Measurements from ENCODE around the gene ELK3.

DNA sequence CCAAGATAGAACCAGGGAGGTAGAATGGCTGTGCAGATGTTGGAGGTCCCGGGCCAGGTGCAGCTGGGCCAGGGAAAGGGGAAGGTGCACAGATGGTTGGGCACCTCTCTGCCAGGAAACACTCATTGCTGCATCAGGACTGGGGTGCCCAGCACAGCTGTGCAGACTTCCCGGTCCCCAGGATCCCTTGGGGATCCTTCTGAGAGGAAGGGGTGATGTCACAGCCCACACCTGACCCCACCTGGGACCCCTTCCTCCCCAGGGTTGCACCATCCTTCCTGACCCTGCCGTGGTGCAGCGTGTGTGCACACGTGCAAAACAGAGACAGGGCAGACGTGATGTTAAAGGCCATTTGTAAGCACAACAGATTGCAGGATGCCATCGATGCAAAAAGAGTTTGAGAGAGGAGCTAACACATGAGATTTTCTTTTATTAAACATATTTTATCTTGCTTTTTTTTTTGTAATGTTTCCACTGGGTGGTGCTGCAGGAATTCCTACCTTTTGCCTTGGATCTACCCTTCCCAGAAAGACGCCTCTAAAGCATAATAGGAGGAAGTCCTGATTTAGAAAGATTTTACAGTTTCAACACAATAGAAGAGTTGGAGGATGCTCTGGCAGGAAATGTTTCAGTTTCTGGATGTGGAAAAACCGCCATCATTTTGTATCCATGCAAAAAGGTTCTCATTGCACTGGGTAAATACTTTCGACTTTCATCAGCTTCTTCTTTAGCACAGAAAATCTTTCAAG, 14.8 kb downstream of the ELK3 start:
- TF ChIP-seq, protein P1, sequence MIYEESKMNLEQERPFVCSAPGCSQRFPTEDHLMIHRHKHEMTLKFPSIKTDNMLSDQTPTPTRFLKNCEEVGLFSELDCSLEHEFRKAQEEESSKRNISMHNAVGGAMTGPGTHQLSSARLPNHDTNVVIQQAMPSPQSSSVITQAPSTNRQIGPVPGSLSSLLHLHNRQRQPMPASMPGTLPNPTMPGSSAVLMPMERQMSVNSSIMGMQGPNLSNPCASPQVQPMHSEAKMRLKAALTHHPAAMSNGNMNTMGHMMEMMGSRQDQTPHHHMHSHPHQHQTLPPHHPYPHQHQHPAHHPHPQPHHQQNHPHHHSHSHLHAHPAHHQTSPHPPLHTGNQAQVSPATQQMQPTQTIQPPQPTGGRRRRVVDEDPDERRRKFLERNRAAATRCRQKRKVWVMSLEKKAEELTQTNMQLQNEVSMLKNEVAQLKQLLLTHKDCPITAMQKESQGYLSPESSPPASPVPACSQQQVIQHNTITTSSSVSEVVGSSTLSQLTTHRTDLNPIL (CRISPR knock-in tag; IDR thresholded peaks at IDR 0.05; ENCODE audit: low read depth) = no peak
- TF ChIP-seq, protein P2, sequence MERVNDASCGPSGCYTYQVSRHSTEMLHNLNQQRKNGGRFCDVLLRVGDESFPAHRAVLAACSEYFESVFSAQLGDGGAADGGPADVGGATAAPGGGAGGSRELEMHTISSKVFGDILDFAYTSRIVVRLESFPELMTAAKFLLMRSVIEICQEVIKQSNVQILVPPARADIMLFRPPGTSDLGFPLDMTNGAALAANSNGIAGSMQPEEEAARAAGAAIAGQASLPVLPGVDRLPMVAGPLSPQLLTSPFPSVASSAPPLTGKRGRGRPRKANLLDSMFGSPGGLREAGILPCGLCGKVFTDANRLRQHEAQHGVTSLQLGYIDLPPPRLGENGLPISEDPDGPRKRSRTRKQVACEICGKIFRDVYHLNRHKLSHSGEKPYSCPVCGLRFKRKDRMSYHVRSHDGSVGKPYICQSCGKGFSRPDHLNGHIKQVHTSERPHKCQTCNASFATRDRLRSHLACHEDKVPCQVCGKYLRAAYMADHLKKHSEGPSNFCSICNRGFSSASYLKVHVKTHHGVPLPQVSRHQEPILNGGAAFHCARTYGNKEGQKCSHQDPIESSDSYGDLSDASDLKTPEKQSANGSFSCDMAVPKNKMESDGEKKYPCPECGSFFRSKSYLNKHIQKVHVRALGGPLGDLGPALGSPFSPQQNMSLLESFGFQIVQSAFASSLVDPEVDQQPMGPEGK (CRISPR knock-in tag; IDR thresholded peaks at IDR 0.05; ENCODE audit: borderline replicate concordance) = no peak
- TF ChIP-seq TSHZ2 (CRISPR knock-in tag; IDR thresholded peaks at IDR 0.05) = no peak
- TF ChIP-seq ESRRG (CRISPR knock-in tag; IDR thresholded peaks at IDR 0.05) = no peak
- no peak for TF ChIP-seq ZNF565 (CRISPR knock-in tag; conservative IDR thresholded peaks at IDR 0.05; ENCODE audit: low read depth)
- no peak for TF ChIP-seq ARNTL (CRISPR knock-in tag; IDR thresholded peaks at IDR 0.05; ENCODE audit: borderline replicate concordance, low read depth)
- no peak for TF ChIP-seq ZFP30 (CRISPR knock-in tag; IDR thresholded peaks at IDR 0.05)
- no peak for TF ChIP-seq TCF4 (CRISPR knock-in tag; IDR thresholded peaks at IDR 0.05; ENCODE audit: borderline replicate concordance)
- TF ChIP-seq ZC3H10 (CRISPR knock-in tag; IDR thresholded peaks at IDR 0.05) = no peak
- no peak for TF ChIP-seq OSR1 (CRISPR knock-in tag; IDR thresholded peaks at IDR 0.05)
- TF ChIP-seq ZFP3 (CRISPR knock-in tag; IDR thresholded peaks at IDR 0.05) = no peak
- no peak for TF ChIP-seq TOX (CRISPR knock-in tag; IDR thresholded peaks at IDR 0.05; ENCODE audit: borderline replicate concordance)
